ENCODE measurements around the gene CSF1R.

Gene CSF1R

DNA sequence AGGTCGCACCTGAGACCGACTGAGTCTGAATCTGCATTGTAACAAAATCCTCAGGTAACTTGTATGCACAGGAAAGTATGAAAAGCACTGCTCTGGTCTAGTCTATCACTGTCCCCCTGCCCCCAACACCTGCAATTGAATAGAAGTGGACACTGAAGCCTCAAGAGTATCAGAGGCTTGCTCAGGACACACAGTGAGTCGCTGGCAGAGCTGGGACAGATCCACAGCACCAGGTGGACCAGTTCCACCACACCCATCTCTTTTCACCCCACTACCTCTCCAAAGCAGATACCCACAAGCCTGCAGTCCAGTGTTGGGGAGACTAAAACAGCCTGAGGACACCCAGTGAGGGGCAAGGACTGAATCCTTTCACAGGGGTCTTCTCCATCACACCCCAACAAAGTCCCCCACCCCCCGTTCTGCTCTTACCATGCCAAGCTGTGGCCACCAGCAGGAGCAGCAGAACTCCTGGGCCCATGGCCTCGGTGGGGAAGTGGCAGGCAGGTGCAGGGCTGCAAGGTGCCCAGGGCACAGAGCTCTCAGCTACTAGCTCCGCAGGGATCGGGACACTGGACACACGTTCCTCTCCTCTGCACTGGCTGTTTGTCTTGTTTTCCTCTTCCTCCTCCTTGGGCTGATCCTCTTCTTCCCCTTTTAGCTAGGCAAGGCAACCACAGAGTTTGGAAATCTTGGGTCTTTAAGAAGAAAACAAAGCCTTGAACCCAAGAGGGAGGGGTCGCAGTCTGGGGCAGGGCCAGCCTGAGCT lies at the start of gene CSF1R:
Gene CSF1R, minus strand, starts transcription at position 605 of the 766 bp plus-strand sequence. Its CDS starts 127 bp downstream, at position 478.
- DNase-seq (ENCODE audit: low read depth in 3 of 3): no peak

GRCh38 chr5:150135557-150136304 lies 49.4 kb upstream of the CSF1R start:
- DNase-seq (ENCODE audit: low read depth in 3 of 3): no peak

DNA sequence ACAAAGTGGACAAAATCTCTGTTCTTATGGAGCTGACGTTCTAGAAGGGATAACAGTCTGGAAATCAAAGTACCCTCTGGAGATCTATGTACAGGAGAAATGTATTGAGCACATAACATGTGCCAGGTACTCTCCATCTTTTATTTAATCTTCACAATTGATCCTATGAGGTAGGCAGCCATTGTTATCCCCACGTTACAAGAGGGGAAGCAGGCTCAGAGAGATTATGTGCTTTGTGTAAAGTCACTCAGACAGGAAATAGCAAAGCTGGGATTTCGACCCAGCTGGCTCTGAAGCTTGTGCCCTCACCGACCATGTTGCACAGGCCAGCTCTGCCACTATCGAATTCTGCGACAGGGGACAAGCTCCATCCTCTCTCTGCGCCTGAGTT lies 47.8 kb upstream of the CSF1R start:
- no peak for DNase-seq (ENCODE audit: low read depth in 3 of 3)

DNA sequence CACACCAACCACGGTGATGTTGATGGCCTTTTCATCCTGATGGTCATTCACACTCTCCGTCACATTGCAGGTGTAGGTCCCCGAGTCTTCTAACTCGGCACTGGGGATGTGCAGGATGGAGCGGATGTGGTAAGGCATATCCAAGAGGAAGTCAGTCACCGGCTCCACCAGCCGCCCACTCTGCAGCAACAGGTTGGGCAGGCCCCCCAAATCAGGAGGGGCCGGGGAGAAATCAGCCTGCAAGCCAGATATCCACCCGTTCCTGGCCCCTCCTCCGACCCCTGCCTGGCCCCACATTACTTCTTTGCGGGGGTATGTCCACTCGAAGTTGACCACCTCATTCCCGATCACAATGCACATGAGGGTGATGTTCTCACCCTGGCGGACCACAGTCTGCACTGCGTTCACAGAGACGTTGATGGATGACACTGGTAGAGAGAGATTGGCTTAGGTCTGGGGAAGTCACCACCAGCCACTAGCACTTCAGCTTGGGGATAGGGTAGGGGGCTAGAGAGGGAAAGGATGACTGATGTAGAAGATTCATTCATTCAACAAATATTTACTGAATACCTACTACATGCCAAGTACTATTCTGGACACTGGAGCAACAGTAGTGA lies 47.3 kb upstream of the CSF1R start:
- DNase-seq (ENCODE audit: low read depth in 3 of 3): no peak

- DNase-seq (ENCODE audit: low read depth in 3 of 3): no peak
These were observed 46.4 kb upstream of the CSF1R start for GRCh38 chr5:150132740-150133139.

DNA sequence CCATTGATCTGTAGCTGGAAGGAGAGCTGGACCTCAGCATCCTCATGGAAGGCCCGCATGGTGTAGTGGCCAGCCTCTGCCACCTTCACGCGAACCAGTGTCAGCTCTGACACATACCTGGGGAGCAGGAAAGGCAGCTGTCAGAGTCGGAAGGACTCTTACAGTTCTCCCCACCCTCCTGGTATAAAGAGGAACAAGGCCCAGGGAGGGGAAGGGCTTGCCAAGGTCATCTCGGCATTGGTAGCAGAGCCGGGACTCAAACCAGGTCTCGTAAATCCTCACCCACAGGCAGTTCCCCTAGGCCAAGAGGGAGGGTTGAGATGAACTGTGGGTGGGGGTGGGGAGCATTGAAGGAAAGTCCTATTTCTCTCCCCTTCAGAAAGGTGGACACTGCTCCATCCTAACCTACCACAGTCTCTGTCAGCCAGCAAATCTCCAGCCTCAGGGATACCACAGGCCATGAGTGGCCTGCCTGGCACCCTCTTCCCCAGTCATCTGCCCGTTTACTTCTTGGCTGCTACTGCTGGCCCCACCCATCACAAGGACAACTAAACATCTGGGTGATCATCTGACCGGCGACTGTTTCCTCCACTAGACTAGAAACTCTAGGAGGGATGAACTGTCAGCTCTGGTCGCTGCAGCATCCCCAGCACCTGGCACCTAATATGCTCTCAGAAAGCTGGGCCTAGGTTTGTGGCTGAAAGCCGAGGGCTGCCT lies 45.8 kb upstream of the CSF1R start:
- no peak for DNase-seq (ENCODE audit: low read depth in 3 of 3)

- no peak for DNase-seq (ENCODE audit: low read depth in 3 of 3)
These were observed 45.1 kb upstream of the CSF1R start for GRCh38 chr5:150131461-150131860.

- no peak for DNase-seq (ENCODE audit: low read depth in 3 of 3)
These were observed 44.2 kb upstream of the CSF1R start for GRCh38 chr5:150130493-150130922.

- DNase-seq (ENCODE audit: low read depth in 3 of 3): peak; percentile 2 to 10 (median 8)
These were observed 43.6 kb upstream of the CSF1R start for GRCh38 chr5:150129813-150130492.

DNA sequence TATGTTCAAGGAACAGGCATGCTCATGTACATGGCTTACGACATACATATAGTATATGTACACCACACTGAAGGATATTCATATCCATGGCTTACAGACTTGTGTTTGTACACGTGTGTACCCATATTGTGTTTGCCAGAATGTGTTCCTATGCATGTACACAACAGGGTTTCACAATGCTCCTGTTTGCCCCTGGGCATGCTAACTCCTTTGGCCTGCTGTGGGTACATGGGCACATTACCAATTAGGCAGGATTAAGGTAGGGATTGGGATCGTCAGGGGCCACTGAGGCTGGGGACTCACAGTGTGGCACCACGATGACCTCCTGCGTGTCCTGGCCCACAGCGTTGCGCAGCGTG lies 43.1 kb upstream of the CSF1R start:
- DNase-seq (ENCODE audit: low read depth in 3 of 3): no peak

DNA sequence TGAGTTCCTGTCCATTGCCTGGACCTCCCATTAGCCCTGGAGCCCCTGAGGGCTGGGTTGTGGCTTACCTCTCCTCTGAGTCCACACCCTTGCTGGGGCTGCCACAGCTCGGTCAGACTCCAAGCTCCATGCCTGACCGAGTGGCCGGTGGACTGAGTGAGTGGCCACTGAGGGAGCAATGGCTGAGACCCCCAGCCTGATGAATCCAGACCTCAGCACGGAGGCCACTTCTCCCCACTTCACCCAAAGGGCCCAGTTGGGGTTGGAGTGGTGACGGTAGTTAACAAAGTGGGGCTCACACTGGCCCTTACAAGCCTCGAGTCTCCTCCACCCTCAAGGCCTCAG lies 40.5 kb upstream of the CSF1R start:
- DNase-seq (ENCODE audit: low read depth in 3 of 3): no peak

GRCh38 chr5:150126199-150126920 lies 40.0 kb upstream of the CSF1R start:
- DNase-seq (ENCODE audit: low read depth in 3 of 3): no peak

GRCh38 chr5:150125334-150125733 lies 39.0 kb upstream of the CSF1R start:
- no peak for DNase-seq (ENCODE audit: low read depth in 3 of 3)

DNA sequence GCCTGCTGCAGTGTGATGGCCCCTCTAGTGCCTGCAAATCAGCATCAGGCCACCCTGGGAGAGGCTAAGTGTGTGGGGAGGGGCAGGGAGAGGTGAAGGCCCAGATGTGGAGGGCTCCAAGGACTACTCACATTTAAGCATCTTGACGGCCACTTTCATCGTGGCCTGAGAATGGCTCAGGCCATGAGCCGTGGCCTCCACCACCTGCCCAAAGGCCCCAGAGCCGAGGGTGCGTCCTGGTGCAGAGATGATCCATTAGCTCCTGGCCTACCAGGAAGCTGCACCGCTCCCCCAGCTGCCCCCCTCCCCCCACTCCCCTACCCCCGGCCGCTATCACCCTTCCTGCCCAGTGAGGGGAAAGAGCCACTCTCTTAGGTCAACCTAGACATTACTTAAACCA lies 38.2 kb upstream of the CSF1R start:
- DNase-seq (ENCODE audit: low read depth in 3 of 3): no peak

- DNase-seq (ENCODE audit: low read depth in 3 of 3): no peak
These were observed 37.8 kb upstream of the CSF1R start for GRCh38 chr5:150124111-150124557.

DNA sequence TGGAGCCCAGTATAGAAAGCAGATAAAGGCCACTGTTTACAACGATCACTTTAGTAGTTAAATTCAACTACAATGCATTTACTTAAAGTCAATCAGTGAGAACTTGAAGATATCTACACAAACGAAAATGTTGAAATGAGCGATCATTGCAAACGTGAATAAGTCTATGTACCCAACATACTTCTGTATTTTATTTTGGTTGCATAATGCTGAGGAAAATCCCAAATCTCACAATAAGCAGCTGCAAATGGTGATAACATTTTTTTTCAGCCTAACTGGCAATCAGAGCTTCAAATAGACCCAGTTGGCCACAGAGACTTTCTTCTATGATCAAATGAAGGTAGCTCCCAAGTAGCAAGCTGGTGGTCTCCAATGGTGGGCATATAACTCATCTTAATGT lies 37.2 kb upstream of the CSF1R start:
- DNase-seq (ENCODE audit: low read depth in 3 of 3): no peak

DNA sequence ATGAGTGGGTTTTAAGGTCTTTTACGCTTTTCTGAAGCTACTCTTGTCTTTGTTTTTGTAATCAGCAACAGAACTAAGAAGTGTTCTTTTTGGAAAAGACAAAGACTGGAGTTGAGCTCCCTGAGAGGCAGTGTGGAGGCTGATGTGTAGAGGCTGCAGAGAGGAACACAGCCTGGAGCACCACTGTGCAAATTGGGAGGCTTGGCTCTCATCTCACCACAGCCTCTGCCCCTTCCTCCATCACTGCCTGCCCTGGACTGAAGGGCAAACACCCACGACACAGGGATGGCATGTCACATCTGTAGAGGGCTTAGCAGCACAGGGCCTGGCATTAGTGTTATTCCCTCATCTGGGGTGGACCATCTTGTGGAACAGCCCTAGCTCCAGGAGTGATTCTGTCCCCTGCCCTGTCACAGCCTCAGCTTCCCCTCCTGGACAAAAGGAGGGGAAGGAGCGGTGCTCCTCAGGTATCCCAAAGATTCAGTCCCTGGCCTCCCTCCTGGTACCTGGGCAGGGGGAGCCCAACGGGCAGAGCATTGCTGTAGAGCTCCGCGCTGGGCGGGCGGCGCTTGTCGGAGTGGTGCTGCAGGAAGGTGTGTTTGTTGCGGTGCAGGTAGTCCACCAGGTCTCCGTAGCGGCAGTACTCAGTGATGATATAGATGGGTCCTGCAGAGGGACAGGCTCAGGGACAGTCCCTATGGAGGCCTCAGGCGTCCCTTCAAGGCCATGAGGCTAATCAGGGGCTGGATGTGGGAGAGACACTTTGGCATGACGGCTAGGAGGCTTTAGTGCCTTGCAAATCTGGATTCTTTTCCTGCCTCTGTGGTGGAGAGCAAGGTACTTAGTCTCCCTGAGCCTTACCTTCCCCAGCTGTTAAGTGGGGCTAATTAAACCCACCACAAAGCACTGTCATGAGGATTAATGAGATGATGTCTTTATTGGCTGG lies 36.5 kb upstream of the CSF1R start:
- no peak for DNase-seq (ENCODE audit: low read depth in 3 of 3)

GRCh38 chr5:150122158-150122510 lies 35.8 kb upstream of the CSF1R start:
- DNase-seq (ENCODE audit: low read depth in 3 of 3): no peak

DNA sequence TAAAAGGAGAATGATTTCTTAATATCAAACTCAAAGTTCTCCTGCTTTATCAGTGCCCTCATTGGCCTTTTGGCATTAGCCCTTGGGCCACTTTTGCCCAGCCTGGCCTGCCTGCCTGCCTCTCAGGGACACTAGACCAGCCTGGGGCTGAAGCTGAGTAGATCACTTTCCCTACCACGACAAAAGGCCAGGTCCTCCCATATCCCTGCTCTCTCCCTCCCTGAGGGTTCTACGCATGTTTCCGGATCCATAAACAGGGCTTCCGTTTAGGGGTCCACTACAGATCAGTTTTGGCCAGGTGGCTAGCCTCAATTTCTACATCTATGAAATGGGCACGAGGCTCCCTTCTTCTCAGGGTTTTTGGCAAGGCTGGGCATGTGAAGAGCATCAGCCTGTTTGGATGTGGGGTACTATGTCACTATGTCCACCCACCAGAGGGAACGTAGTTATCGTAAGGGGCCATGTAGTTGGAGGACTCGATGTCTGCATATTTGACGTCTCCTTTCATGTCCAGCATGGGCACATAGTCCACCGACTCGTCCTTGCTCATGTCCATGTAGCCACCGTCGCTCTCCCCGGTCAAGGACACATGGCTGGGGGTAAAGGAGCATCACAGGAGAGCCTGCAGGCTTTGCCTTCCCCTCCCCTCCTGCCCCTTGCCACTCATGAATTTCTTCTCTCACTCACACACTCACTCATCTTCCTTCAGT lies 35.2 kb upstream of the CSF1R start:
- DNase-seq (ENCODE audit: low read depth in 3 of 3): no peak

All from stimulated activated CD4-positive, alpha-beta T cell treated with anti-CD3 and anti-CD28 coated beads, TNF-alpha, amount 100 ng/mL, for 4 hours (primary cell).